Mesendoderm (in vitro differentiated cells): ENCODE data around the gene IFT80.

Experiments
- DNase-seq: peaks from one replicate; pipeline ENCODE4 v3.0.0; 2013
- H2AK5ac ChIP-seq: 2 replicates; pipeline ENCODE4 v1.6.1; 2013; ENCODE audit warnings: low read length, inconsistent platforms
- H2BK120ac ChIP-seq: 2 replicates; pipeline ENCODE4 v1.6.1; 2013; ENCODE audit warnings: low read depth, mild to moderate bottlenecking, low read length, moderate library complexity, mixed read lengths
- H2BK15ac ChIP-seq: replicated peaks from 2 replicates; pipeline ENCODE4 v1.6.1; 2013; ENCODE audit warnings: low read depth, mild to moderate bottlenecking, moderate library complexity
- H2BK5ac ChIP-seq: 2 replicates; pipeline ENCODE4 v1.6.1; 2013; ENCODE audit warnings: low read length, inconsistent platforms
- H3K18ac ChIP-seq: 2 replicates; pipeline ENCODE4 v1.6.1; 2013; ENCODE audit warnings: mild to moderate bottlenecking, low read length, mixed read lengths
- H3K23ac ChIP-seq: one replicate; pipeline ENCODE4 v1.6.1; 2013; ENCODE audit warnings: low read length
- H3K27ac ChIP-seq: 2 replicates; pipeline ENCODE4 v1.5.1; 2013; ENCODE audit warnings: low read depth, mild to moderate bottlenecking, inconsistent platforms, low read length, moderate library complexity
- H3K27me3 ChIP-seq: 2 replicates; pipeline ENCODE4 v1.6.1; 2013; ENCODE audit warnings: low read length, control low read depth, mild to moderate bottlenecking, inconsistent platforms; ENCODE audit not compliant: insufficient read depth, poor library complexity
- H3K36me3 ChIP-seq: 2 replicates; pipeline ENCODE4 v1.6.1; 2013; ENCODE audit warnings: low read length, inconsistent platforms; ENCODE audit not compliant: control insufficient read depth, insufficient read depth
- H3K4ac ChIP-seq: one replicate; pipeline ENCODE4 v1.6.1; 2013; ENCODE audit warnings: low read depth, mild to moderate bottlenecking, low read length, moderate library complexity
- H3K4me1 ChIP-seq: 2 replicates; pipeline ENCODE4 v1.6.1; 2013; ENCODE audit warnings: low read depth, low read length, inconsistent platforms; ENCODE audit not compliant: control insufficient read depth
- H3K4me2 ChIP-seq: 2 replicates; pipeline ENCODE4 v1.6.1; 2013; ENCODE audit warnings: low read length
- H3K4me3 ChIP-seq: 2 replicates; pipeline ENCODE4 v1.5.1; 2013; ENCODE audit warnings: mild to moderate bottlenecking, low read length
- H3K56ac ChIP-seq: one replicate; pipeline ENCODE4 v1.6.1; 2013; ENCODE audit warnings: low read length
- H3K79me1 ChIP-seq: 2 replicates; pipeline ENCODE4 v1.6.1; 2013; ENCODE audit warnings: low read length, inconsistent platforms
- H3K79me2 ChIP-seq: 2 replicates; pipeline ENCODE4 v1.6.1; 2013; ENCODE audit warnings: mild to moderate bottlenecking, low read length; ENCODE audit not compliant: control insufficient read depth, insufficient read depth
- H3K9ac ChIP-seq: 2 replicates; pipeline ENCODE4 v1.6.1; 2013; ENCODE audit warnings: low read length, inconsistent platforms
- H4K5ac ChIP-seq: one replicate; pipeline ENCODE4 v1.6.1; 2013; ENCODE audit warnings: low read length
- H4K8ac ChIP-seq: one replicate; pipeline ENCODE4 v1.6.1; 2013; ENCODE audit warnings: low read depth, mild to moderate bottlenecking, control low read depth, low read length, moderate library complexity
- WGBS: extraction: QIAGEN DNeasy Blood & Tissue Kit; methylation state at CpG from one replicate; pipeline ENCODE4 v1.1.7; 2013; ENCODE audit warnings: low lambda C conversion rate, missing lambda C conversion rate; ENCODE audit not compliant: insufficient coverage; ENCODE audit errors: extremely low coverage; 5-methylcytosine and 5-hydroxymethylcytosine counted together

Gene IFT80

DNA sequence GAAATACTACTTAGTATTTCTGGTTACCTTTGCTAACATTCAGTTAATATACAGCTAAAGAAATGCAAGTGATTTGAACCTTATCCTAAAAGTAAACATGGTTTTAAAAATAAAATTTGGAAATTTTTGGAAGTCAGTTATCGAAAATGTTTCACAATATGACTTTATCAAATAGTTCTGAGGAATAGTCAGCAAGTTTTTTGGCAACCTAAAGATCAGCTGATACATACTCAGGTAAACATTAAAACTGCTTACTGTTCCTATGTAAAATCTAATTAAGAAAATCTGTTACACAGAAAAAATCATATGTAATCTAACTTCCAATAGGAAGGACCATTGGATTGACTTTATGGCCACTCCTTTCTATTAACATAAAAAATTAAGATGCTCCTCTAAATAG lies 24.1 kb downstream of the IFT80 start:
- DNase-seq = no peak
- no peak overlapping the region for H3K27ac ChIP-seq
- H3K36me3 ChIP-seq = no peaks in the 10 kb centered on the region
- no peak overlapping the region for H3K56ac ChIP-seq
- H2BK5ac ChIP-seq = no peak overlapping the region
- no peak overlapping the region for H3K4me3 ChIP-seq
- no peaks in the 10 kb centered on the region for H3K79me1 ChIP-seq
- no peak overlapping the region for H2BK15ac ChIP-seq
- H3K4ac ChIP-seq = no peak overlapping the region
- H3K23ac ChIP-seq = no peak overlapping the region
- H3K4me1 ChIP-seq = no peaks in the 10 kb centered on the region
- no peak overlapping the region for H3K9ac ChIP-seq
- H4K5ac ChIP-seq = no peak overlapping the region
- no peaks in the 10 kb centered on the region for H3K27me3 ChIP-seq
- no peak overlapping the region for H2BK120ac ChIP-seq
- no peak overlapping the region for H4K8ac ChIP-seq
- WGBS = 100% methylated on average over 1 of the region's 1 CpG
- no peak overlapping the region for H3K18ac ChIP-seq
- no peaks in the 10 kb centered on the region for H3K79me2 ChIP-seq
- H3K4me2 ChIP-seq = no peak overlapping the region
- H2AK5ac ChIP-seq = no peak overlapping the region

GRCh38 chr3:160374472-160374871 lies 24.6 kb downstream of the IFT80 start:
- no peaks in the 10 kb centered on the region for H3K79me2 ChIP-seq
- no peak overlapping the region for H3K4ac ChIP-seq
- no peak overlapping the region for H3K4me2 ChIP-seq
- no peak for DNase-seq
- no peak overlapping the region for H3K18ac ChIP-seq
- WGBS = no CpG with 5 or more reads among the region's 2 CpGs
- H3K79me1 ChIP-seq = no peaks in the 10 kb centered on the region
- no peak overlapping the region for H2BK15ac ChIP-seq
- no peak overlapping the region for H2AK5ac ChIP-seq
- H3K4me1 ChIP-seq = no peaks in the 10 kb centered on the region
- no peak overlapping the region for H3K27ac ChIP-seq
- H4K8ac ChIP-seq = no peak overlapping the region
- no peak overlapping the region for H3K9ac ChIP-seq
- no peak overlapping the region for H2BK5ac ChIP-seq
- no peak overlapping the region for H3K23ac ChIP-seq
- H2BK120ac ChIP-seq = no peak overlapping the region
- no peaks in the 10 kb centered on the region for H3K36me3 ChIP-seq
- no peak overlapping the region for H3K4me3 ChIP-seq
- H3K56ac ChIP-seq = no peak overlapping the region
- H3K27me3 ChIP-seq = no peaks in the 10 kb centered on the region
- no peak overlapping the region for H4K5ac ChIP-seq

- no peak overlapping the region for H2BK15ac ChIP-seq
- H3K27me3 ChIP-seq = no peaks in the 10 kb centered on the region
- no peak overlapping the region for H3K18ac ChIP-seq
- H4K5ac ChIP-seq = no peak overlapping the region
- no peak overlapping the region for H3K56ac ChIP-seq
- no peak for DNase-seq
- no peak overlapping the region for H3K23ac ChIP-seq
- no peaks in the 10 kb centered on the region for H3K4me1 ChIP-seq
- WGBS = no CpG with 5 or more reads among the region's 2 CpGs
- H3K4ac ChIP-seq = no peak overlapping the region
- H4K8ac ChIP-seq = no peak overlapping the region
- H2BK5ac ChIP-seq = no peak overlapping the region
- no peak overlapping the region for H3K4me3 ChIP-seq
- H3K27ac ChIP-seq = no peak overlapping the region
- no peaks in the 10 kb centered on the region for H3K36me3 ChIP-seq
- H3K9ac ChIP-seq = no peak overlapping the region
- H3K79me2 ChIP-seq = no peaks in the 10 kb centered on the region
- H3K79me1 ChIP-seq = no peaks in the 10 kb centered on the region
- H3K4me2 ChIP-seq = no peak overlapping the region
- H2BK120ac ChIP-seq = no peak overlapping the region
- no peak overlapping the region for H2AK5ac ChIP-seq
Observed at GRCh38 chr3:160373655-160374054, 25.4 kb downstream of the IFT80 start.

DNA sequence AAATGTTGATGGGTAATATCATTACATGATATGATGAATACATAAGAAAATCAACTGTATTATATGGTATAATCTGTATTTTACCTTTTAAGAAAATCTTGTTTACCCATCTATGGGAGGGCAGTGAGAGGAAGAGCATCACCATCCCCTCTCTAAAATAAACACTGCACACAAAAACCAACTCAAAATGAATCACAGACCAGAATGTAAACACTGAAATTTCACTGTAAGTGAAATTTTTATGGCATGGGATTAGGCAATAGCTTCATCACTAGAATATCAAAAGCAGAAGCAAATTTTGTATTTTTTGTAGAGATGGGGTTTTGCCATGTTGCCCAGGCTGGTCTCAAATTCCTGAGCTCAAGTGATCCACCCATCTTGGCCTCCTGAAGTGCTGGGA lies 26.2 kb downstream of the IFT80 start:
- Histone ChIP-seq H4K5ac (no peak overlapping the region), H3K79me2 (no peaks in the 10 kb centered on the region), H3K56ac (no peak overlapping the region), H2BK5ac (no peak overlapping the region), H3K4me1 (no peaks in the 10 kb centered on the region), H3K18ac (no peak overlapping the region), H3K27me3 (no peaks in the 10 kb centered on the region), H2BK120ac (no peak overlapping the region), H3K23ac (no peak overlapping the region), H3K4ac (no peak overlapping the region), H2BK15ac (no peak overlapping the region), H3K4me3 (no peak overlapping the region), H2AK5ac (no peak overlapping the region), H3K79me1 (no peaks in the 10 kb centered on the region), H3K4me2 (no peak overlapping the region), H3K9ac (no peak overlapping the region), H4K8ac (no peak overlapping the region), H3K27ac (no peak overlapping the region), H3K36me3 (no peaks in the 10 kb centered on the region)
- DNase-seq = no peak

- WGBS = no CpG with 5 or more reads among the region's 6 CpGs
- no peak overlapping the region for H3K9ac ChIP-seq
- no peak overlapping the region for H2BK120ac ChIP-seq
Observed at GRCh38 chr3:160370987-160371857, 27.8 kb downstream of the IFT80 start.

DNA sequence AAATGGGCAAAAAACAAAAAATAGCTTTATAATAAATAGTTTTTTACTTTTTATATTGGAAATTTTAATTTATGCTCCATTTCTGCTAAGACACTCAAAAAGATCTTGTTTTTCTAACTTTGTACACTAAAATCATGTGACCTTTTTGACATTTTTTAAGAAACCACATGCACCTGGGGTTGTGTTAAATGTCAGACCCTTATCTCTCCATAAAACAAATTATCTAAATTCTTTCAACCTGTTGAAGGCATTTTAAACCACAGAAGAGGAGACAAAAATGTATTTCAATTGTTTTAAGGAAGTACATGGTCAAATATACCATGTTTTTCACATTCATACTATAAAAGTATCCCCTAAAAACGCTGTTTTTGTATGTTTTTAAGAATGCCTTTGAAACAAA lies 29.2 kb downstream of the IFT80 start:
- Histone ChIP-seq H3K23ac (no peak overlapping the region), H3K56ac (no peak overlapping the region), H3K4me1 (no peaks in the 10 kb centered on the region), H4K5ac (no peak overlapping the region), H2BK5ac (no peak overlapping the region), H3K9ac (no peak overlapping the region), H2BK15ac (no peak overlapping the region), H3K79me1 (no peaks in the 10 kb centered on the region), H3K27me3 (no peaks in the 10 kb centered on the region), H3K27ac (no peak overlapping the region), H2AK5ac (no peak overlapping the region), H3K4ac (no peak overlapping the region), H2BK120ac (no peak overlapping the region), H3K4me3 (no peak overlapping the region), H3K18ac (no peak overlapping the region), H3K36me3 (no peaks in the 10 kb centered on the region), H3K4me2 (no peak overlapping the region), H3K79me2 (no peaks in the 10 kb centered on the region), H4K8ac (no peak overlapping the region)
- no CpG with 5 or more reads among the region's 1 CpG for WGBS
- no peak for DNase-seq

More at GRCh38 chr3:160370987-160371857, 27.8 kb downstream of the IFT80 start:
- Histone ChIP-seq H4K8ac (no peak overlapping the region), H2AK5ac (no peak overlapping the region), H2BK15ac (no peak overlapping the region), H4K5ac (no peak overlapping the region), H3K56ac (no peak overlapping the region), H3K79me2 (no peaks in the 10 kb centered on the region), H3K4me3 (no peak overlapping the region), H3K4ac (no peak overlapping the region), H3K4me1 (no peaks in the 10 kb centered on the region), H2BK5ac (no peak overlapping the region), H3K18ac (no peak overlapping the region), H3K27ac (no peak overlapping the region), H3K4me2 (no peak overlapping the region), H3K36me3 (no peaks in the 10 kb centered on the region), H3K79me1 (no peaks in the 10 kb centered on the region), H3K23ac (no peak overlapping the region), H3K27me3 (no peaks in the 10 kb centered on the region)
- DNase-seq = no peak
